OCI-LY1 (cell line): Measurements from ENCODE around the gene KY.

Source experiments
- H2AFZ ChIP-seq: fragments of 200-600 bp; sonication (generic), shearing (Covaris generic); 2 replicates; pipeline ENCODE4 v1.6.0; 2014; ENCODE audit warnings: antibody characterized with exemption, mild to moderate bottlenecking, low read length
- H3F3A ChIP-seq: fragments of 200-600 bp; sonication (generic), shearing (Covaris generic); 2 replicates; pipeline ENCODE4 v1.6.0; 2014; ENCODE audit warnings: mild to moderate bottlenecking, antibody characterized with exemption, low read length, moderate library complexity; ENCODE audit not compliant: insufficient read depth
- H3K27ac ChIP-seq: fragments of 200-600 bp; sonication (generic); 2 replicates; pipeline ENCODE4 v1.5.1; 2014; ENCODE audit warnings: low read length, mixed run types, mild to moderate bottlenecking, low read depth; ENCODE audit not compliant: poor library complexity, severe bottlenecking
- H3K27me3 ChIP-seq: fragments of 200-600 bp; sonication (generic); 2 replicates; pipeline ENCODE4 v1.6.0; 2014; ENCODE audit warnings: antibody characterized with exemption, mild to moderate bottlenecking, low read length, moderate library complexity; ENCODE audit not compliant: insufficient read depth
- H3K36me3 ChIP-seq: fragments of 200-600 bp; sonication (generic); 2 replicates; pipeline ENCODE4 v1.6.1; 2014; ENCODE audit warnings: mild to moderate bottlenecking, antibody characterized with exemption, low read length, moderate library complexity, mixed read lengths; ENCODE audit not compliant: insufficient read depth
- H3K4me1 ChIP-seq: fragments of 200-600 bp; sonication (generic); 2 replicates; pipeline ENCODE4 v1.5.1; 2014; ENCODE audit warnings: mild to moderate bottlenecking, low read length, moderate library complexity; ENCODE audit not compliant: insufficient read depth, severe bottlenecking
- H3K4me2 ChIP-seq: fragments of 200-600 bp; sonication (generic), shearing (Covaris generic); 2 replicates; pipeline ENCODE4 v1.6.1; 2014; ENCODE audit warnings: low read length
- H3K4me3 ChIP-seq: fragments of 200-600 bp; sonication (generic); 2 replicates; pipeline ENCODE4 v1.5.1; 2014; ENCODE audit warnings: low read length, low read depth, mild to moderate bottlenecking, mixed read lengths; ENCODE audit not compliant: poor library complexity, severe bottlenecking
- H3K79me2 ChIP-seq: fragments of 200-600 bp; shearing (Covaris generic); 2 replicates; pipeline ENCODE4 v1.6.1; 2016; ENCODE audit warnings: mixed run types, low read length, mixed read lengths; ENCODE audit not compliant: insufficient read depth
- H3K9ac ChIP-seq: fragments of 200-600 bp; sonication (generic), shearing (Covaris generic); 2 replicates; pipeline ENCODE4 v1.6.1; 2014; ENCODE audit warnings: mild to moderate bottlenecking, low read length, mixed read lengths
- H3K9me2 ChIP-seq: fragments of 200-600 bp; sonication (generic), shearing (Covaris generic); 2 replicates; pipeline ENCODE4 v1.6.1; 2014; ENCODE audit warnings: low read depth, mild to moderate bottlenecking, low read length, mixed read lengths
- H3K9me3 ChIP-seq: fragments of 200-600 bp; shearing (Covaris generic); 2 replicates; pipeline ENCODE4 v1.6.1; 2014; ENCODE audit warnings: low read length, mixed read lengths
- H4K20me1 ChIP-seq: fragments of 200-600 bp; sonication (generic), shearing (Covaris generic); 2 replicates; pipeline ENCODE4 v1.6.0; 2016; ENCODE audit warnings: mild to moderate bottlenecking, low read length; ENCODE audit not compliant: insufficient read depth
- EZH2 ChIP-seq: fragments of 200-600 bp; sonication (generic), shearing (Covaris generic); IDR thresholded peaks from 2 replicates; pipeline ENCODE4 v1.8.0; 2017; ENCODE audit warnings: borderline replicate concordance, mixed run types, mild to moderate bottlenecking, antibody characterized with exemption, low read length, moderate library complexity, mixed read lengths
- TF ChIP-seq, protein P1 (sequence below): fragments of 200-600 bp; sonication (generic), shearing (Covaris generic); IDR thresholded peaks from 2 replicates; pipeline ENCODE4 v1.5.1; 2017; ENCODE audit warnings: mild to moderate bottlenecking, antibody characterized with exemption, low read length, moderate library complexity, mixed read lengths

The KY gene

GRCh38 chr3:134644731-134645514 is 5.9 kb downstream of the KY start:
- Histone ChIP-seq H3K4me3 (no peak overlapping the region), H2AFZ (no peak overlapping the region), H3K9me3 (no peaks in the 10 kb centered on the region), H4K20me1 (no peaks in the 10 kb centered on the region), H3K27me3 (no peaks in the 10 kb centered on the region), H3F3A (no peaks in the 10 kb centered on the region), H3K9me2 (no peaks in the 10 kb centered on the region), H3K27ac (no peak overlapping the region), H3K4me2 (no peak overlapping the region), H3K4me1 (no peaks in the 10 kb centered on the region), H3K36me3 (no peaks in the 10 kb centered on the region), H3K79me2 (no peaks in the 10 kb centered on the region), H3K9ac (no peak overlapping the region)
- TF ChIP-seq EZH2: no peak
- TF ChIP-seq, protein P1, sequence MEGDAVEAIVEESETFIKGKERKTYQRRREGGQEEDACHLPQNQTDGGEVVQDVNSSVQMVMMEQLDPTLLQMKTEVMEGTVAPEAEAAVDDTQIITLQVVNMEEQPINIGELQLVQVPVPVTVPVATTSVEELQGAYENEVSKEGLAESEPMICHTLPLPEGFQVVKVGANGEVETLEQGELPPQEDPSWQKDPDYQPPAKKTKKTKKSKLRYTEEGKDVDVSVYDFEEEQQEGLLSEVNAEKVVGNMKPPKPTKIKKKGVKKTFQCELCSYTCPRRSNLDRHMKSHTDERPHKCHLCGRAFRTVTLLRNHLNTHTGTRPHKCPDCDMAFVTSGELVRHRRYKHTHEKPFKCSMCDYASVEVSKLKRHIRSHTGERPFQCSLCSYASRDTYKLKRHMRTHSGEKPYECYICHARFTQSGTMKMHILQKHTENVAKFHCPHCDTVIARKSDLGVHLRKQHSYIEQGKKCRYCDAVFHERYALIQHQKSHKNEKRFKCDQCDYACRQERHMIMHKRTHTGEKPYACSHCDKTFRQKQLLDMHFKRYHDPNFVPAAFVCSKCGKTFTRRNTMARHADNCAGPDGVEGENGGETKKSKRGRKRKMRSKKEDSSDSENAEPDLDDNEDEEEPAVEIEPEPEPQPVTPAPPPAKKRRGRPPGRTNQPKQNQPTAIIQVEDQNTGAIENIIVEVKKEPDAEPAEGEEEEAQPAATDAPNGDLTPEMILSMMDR: no peak

DNA sequence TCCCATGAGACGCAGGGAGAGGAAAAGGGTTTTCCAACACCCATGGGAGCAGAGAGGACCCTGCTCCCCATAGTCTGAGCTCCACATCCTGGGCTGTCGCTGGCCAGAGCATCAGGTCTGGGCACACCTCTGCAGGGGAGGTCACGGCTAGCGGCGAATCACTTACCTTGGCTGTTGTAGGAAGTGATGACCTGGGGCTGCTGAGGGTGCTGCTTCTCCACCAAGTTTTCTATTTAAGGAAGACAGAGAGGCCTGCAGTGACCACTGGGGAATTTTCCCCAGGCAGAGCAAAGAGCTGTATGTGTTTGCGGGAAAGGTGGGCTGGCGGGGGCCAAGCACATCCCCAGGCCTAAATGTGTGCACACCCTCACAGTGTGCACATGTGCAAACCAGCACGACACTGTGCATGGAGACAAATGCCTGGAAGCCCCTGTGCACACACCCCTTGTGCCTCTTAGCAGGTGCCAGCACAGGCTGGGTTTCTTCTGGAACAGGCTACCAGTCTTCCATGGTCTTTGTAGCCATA is 7.6 kb downstream of the KY start:
- Histone ChIP-seq H3K9ac (no peak overlapping the region), H3K9me3 (no peaks in the 10 kb centered on the region), H3K9me2 (no peaks in the 10 kb centered on the region), H2AFZ (no peak overlapping the region), H3K4me2 (no peak overlapping the region), H3K4me3 (no peak overlapping the region), H3K27me3 (no peaks in the 10 kb centered on the region), H4K20me1 (no peaks in the 10 kb centered on the region), H3K4me1 (no peaks in the 10 kb centered on the region), H3K27ac (no peak overlapping the region), H3K36me3 (no peaks in the 10 kb centered on the region), H3K79me2 (no peaks in the 10 kb centered on the region), H3F3A (no peaks in the 10 kb centered on the region)
- TF ChIP-seq, protein P1: no peak
- no peak for TF ChIP-seq EZH2

GRCh38 chr3:134642445-134643149 is 8.2 kb downstream of the KY start:
- Histone ChIP-seq H3K79me2 (no peaks in the 10 kb centered on the region), H3K27ac (no peak overlapping the region), H3K9me3 (no peaks in the 10 kb centered on the region), H3K9me2 (no peaks in the 10 kb centered on the region), H3K9ac (no peak overlapping the region), H2AFZ (no peak overlapping the region), H3K36me3 (no peaks in the 10 kb centered on the region), H3K4me3 (no peak overlapping the region), H3K27me3 (no peaks in the 10 kb centered on the region), H3K4me1 (no peaks in the 10 kb centered on the region), H3K4me2 (no peak overlapping the region), H4K20me1 (no peaks in the 10 kb centered on the region), H3F3A (no peaks in the 10 kb centered on the region)
- TF ChIP-seq EZH2: no peak
